BJ (cell line): Measurements from ENCODE around the gene CACFD1. TPM values are rescaled to one million over a fixed set of nuclear protein-coding genes. Genes with fewer than 3 reads are reported as not detected.

ENCODE experiments used
- CTCF ChIA-PET: fragments of 350-600 bp; formaldehyde crosslinking; extraction: SDS; loops from one replicate; lab custom pipeline; 2021; ENCODE audit warnings: antibody characterized with exemption, inconsistent platforms; lab: Yijun Ruan, JAX
- POLR2A ChIA-PET: fragments of 300-600 bp; sonication (Branson Sonifier 250); formaldehyde crosslinking; extraction: SDS; loops from one replicate; lab custom pipeline; 2021; ENCODE audit warnings: antibody characterized with exemption; lab: Charles Lee
- DNase-seq: peaks from one replicate; pipeline ENCODE4 v3.0.0-alpha.2; 2011; ENCODE audit warnings: low read depth
- H3K27me3 ChIP-seq: 2 replicates; pipeline ENCODE4 v1.6.0; 2011; ENCODE audit warnings: low read length; ENCODE audit not compliant: control insufficient read depth, insufficient read depth
- H3K36me3 ChIP-seq: 2 replicates; pipeline ENCODE4 v1.5.1; 2011; ENCODE audit warnings: low read length; ENCODE audit not compliant: control insufficient read depth, insufficient read depth
- H3K4me3 ChIP-seq: 2 replicates; pipeline ENCODE4 v1.5.1; 2011; ENCODE audit warnings: low read depth, mild to moderate bottlenecking, control low read depth, low read length
- CTCF ChIP-seq: IDR thresholded peaks from 2 replicates; pipeline ENCODE4 v1.5.1; 2011; ENCODE audit warnings: low read depth, mild to moderate bottlenecking, control low read depth, inconsistent platforms, low read length, moderate library complexity; ENCODE audit not compliant: insufficient read depth
- polyA plus RNA-seq: library from polyadenylated mRNA; depleted of rRNA; stranded (reverse); fragments of >200 nt; gene quantifications from 2 replicates; pipeline ENCODE4 v1.2.3, GENCODE V29; 2011

CACFD1 gene
- polyA plus RNA-seq, 1 experiment = 19.1 TPM

- POLR2A ChIA-PET = no interaction called here
- CTCF ChIA-PET = interaction anchor here (0.8 kb wide), 1 partner anchor 13 kb away, joined by 4 read pairs; the partner anchor contains the start of gene CACFD1
- H3K36me3 ChIP-seq = peaks cover 8% of the 10 kb centered on the region
Measured at GRCh38 chr9:133472753-133473378, 13.1 kb downstream of the CACFD1 start.

GRCh38 chr9:133473743-133474142, 14.0 kb downstream of the CACFD1 start:
- Histone ChIP-seq H3K27me3 (no peaks in the 10 kb centered on the region), H3K36me3 (peaks cover 8% of the 10 kb centered on the region), H3K4me3 (no peak overlapping the region)
- ChIA-PET POLR2A (no interaction called here), CTCF (no interaction called here)
- DNase-seq = no peak
- no peak for TF ChIP-seq CTCF

More at GRCh38 chr9:133472753-133473378, 13.1 kb downstream of the CACFD1 start:
- no peak for TF ChIP-seq CTCF
- Histone ChIP-seq H3K27me3 (no peaks in the 10 kb centered on the region), H3K4me3 (no peak overlapping the region)
- no peak for DNase-seq

GRCh38 chr9:133474215-133474614, 14.4 kb downstream of the CACFD1 start:
- POLR2A ChIA-PET = no interaction called here
- TF ChIP-seq CTCF = no peak
- Histone ChIP-seq H3K36me3 (peaks cover 8% of the 10 kb centered on the region), H3K4me3 (no peak overlapping the region), H3K27me3 (no peaks in the 10 kb centered on the region)
- DNase-seq = no peak
- CTCF ChIA-PET = no interaction called here

- POLR2A ChIA-PET = no interaction called here
- CTCF ChIA-PET = no interaction called here
- peaks cover 8% of the 10 kb centered on the region for H3K36me3 ChIP-seq
- DNase-seq = no peak
- no peak for TF ChIP-seq CTCF
- H3K27me3 ChIP-seq = no peaks in the 10 kb centered on the region
- H3K4me3 ChIP-seq = no peak overlapping the region
Measured at GRCh38 chr9:133474853-133475252, 15.1 kb downstream of the CACFD1 start.

GRCh38 chr9:133475292-133476012, 15.7 kb downstream of the CACFD1 start:
- H3K36me3 ChIP-seq = peaks cover 8% of the 10 kb centered on the region
- H3K4me3 ChIP-seq = no peak overlapping the region
- H3K27me3 ChIP-seq = no peaks in the 10 kb centered on the region
- ChIA-PET CTCF (interaction anchor here (0.8 to 1.1 kb wide), 3 partner anchors 15 to 287 kb away, joined by 3 to 5 read pairs (median 3); partner anchors contain the start of gene CACFD1), POLR2A (no interaction called here)
- DNase-seq = no peak
- TF ChIP-seq CTCF = no peak
